HG03342 (cell line): ENCODE data around the gene PRKG1.
A peak's percentile ranks its signal among the peaks of the same experiment; 100 is the strongest.
"Not testable (repeated sequence)": the region's sequence is repeated elsewhere in the genome, so short reads cannot be mapped to it uniquely, and the experiment has no call there.

Experiments
- ATAC-seq: cut with Tn5 transposase; IDR thresholded peaks from one replicate; pipeline ENCODE4 v1.9.1; 2021; ENCODE audit warnings: mild to moderate bottlenecking, moderate library complexity; ENCODE audit not compliant: unreplicated experiment

The PRKG1 gene

DNA sequence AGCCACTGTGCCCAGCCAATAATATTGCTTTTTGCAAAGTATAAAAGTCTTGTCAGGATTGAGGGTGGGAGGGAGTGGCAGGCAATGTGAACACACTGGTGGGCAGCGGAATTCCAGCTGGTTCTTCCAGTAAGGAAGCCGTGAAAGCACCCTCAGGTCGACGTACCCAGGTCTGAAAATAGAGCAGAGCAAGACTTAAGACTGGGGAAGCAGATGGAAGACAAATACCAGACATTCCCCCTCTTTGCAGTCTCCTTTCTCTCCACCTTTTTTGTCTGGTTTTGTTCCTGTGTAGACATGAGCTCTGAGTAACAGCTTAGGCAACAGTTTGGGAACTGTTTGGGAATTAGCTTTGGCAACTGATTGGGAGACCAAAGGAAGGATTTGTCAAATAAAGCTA lies 642.7 kb downstream of the PRKG1 start:
- no peak for ATAC-seq

DNA sequence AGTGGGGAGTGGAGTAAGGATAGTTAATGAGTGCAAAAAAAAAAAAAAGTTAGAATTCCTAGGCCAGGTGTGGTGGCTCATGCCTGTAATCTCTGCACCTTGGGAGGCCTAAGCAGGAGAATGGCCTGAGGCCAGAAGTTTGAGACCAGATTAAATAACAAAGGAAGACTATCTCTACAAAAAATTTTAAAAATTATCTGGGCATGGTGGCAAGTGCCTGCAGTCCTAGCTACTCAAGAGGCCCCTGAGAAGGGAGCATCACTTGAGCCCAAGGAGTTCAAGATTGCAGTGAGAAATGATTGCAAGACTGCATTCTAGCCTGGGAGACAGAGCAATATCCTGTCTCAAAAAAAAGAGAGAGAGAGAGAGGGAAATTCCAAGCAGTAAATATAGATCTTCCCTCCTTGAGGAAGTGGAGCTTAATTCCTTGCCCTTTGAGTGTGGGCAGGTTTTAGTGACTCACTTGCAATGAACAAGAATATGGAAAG lies 644.6 kb downstream of the PRKG1 start:
- no peak for ATAC-seq

GRCh38 chr10:51724038-51724437 lies 649.8 kb downstream of the PRKG1 start:
- ATAC-seq = no peak

DNA sequence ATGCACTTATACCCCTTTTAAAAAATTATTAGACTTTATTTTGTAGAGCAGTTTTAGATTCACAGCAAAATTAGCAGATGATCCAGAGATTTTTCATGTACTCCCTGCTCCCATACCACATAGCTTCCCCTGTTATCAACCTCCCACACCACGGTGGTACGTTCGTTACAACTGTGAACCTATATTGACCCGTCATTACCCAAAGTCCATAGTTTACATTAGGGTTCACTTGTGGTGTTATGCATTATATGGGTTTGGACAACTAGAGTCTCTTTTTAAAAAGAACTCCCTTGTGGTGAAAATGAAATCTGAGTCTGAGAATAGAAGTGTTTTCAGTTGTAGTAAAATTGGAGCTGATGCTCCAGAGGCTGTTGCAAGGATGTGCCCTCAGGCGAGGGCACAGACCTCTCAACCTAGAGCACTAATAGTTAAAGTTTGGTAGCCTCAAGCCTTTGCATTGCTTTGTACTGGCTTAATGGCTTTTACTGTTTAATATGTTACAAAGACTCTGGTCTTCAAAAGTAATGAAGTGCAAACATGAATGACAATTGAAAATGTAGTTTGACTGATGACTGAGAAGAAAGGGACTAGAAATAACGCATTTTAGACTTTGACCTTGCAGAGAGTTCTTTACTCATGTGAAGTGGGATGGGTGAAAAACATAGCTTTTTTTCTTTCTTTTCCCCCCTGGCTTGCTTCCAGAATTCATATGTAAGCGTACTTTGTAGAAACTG lies 655.7 kb downstream of the PRKG1 start:
- ATAC-seq = no peak

- ATAC-seq = no peak
These were observed 658.8 kb downstream of the PRKG1 start for GRCh38 chr10:51733057-51733456.

DNA sequence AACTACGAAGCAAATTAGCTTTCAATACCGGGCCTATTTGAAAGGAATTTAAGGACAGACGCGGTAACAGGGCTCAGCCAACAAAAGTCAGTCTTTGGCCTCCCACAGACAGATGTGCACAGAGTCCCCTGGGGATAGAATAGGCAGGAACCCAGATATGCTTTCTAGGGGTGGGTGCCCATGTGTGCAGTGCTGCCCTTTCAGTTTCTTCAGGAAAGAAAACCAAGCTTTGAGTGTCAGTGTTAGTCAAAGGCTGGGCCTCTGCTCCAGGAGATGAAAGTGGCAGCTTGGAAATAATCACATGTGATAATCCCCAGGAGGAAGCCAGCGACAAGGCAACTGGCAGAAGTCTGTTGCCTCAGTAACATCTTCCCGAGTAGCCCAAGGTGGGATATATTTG lies 668.9 kb downstream of the PRKG1 start:
- ATAC-seq = peak; percentile 93

- no peak for ATAC-seq
These were observed 670.1 kb downstream of the PRKG1 start for GRCh38 chr10:51744235-51745000.

GRCh38 chr10:51745397-51745796 lies 671.1 kb downstream of the PRKG1 start:
- ATAC-seq = no peak

- ATAC-seq = no peak
These were observed 672.9 kb downstream of the PRKG1 start for GRCh38 chr10:51747216-51747615.

- ATAC-seq = no peak
These were observed 674.7 kb downstream of the PRKG1 start for GRCh38 chr10:51748959-51749358.

DNA sequence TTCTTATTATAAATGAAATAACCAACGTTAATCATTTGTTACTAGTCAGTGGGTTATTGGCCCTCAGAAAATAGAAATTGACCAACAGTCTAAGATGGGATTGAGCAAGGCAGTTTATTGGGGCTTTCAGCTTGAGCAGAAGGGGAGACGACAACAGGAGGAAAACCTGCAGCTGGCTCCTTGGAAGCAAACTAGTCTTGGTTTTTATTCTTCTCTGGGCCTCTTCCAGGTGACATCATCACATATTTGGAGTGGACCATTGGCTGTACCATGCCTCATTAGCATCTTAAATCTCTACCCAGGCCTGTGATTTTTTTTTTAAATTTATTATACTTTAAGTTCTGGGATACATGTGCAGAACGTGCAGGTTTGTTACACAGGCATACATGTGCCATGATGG lies 684.1 kb downstream of the PRKG1 start:
- ATAC-seq = no peak

DNA sequence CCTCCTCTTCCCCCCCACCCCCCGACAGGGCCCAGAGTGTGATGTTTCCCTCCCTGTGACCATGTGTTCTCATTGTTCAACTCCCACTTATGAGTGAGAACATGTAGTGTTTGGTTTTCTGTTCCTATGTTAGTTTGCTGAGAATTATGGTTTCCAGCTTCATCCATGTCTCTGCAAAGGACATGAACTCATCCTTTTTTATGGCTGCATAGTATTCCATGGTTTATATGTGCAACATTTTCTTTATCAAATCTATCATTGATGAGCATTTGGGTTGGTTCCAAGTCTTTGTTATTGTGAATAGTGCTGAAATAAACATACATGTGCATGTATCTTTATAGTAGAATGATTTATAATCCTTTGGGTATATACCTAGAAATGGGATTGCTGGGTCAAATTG lies 684.6 kb downstream of the PRKG1 start:
- ATAC-seq = not testable (repeated sequence)

GRCh38 chr10:51759896-51760534 lies 685.7 kb downstream of the PRKG1 start:
- no peak for ATAC-seq

- ATAC-seq = no peak
These were observed 686.8 kb downstream of the PRKG1 start for GRCh38 chr10:51760864-51761640.

- no peak for ATAC-seq
These were observed 689.5 kb downstream of the PRKG1 start for GRCh38 chr10:51763746-51764145.

- ATAC-seq = no peak
These were observed 691.1 kb downstream of the PRKG1 start for GRCh38 chr10:51765284-51765971.

- ATAC-seq = no peak
These were observed 692.3 kb downstream of the PRKG1 start for GRCh38 chr10:51766423-51767102.

DNA sequence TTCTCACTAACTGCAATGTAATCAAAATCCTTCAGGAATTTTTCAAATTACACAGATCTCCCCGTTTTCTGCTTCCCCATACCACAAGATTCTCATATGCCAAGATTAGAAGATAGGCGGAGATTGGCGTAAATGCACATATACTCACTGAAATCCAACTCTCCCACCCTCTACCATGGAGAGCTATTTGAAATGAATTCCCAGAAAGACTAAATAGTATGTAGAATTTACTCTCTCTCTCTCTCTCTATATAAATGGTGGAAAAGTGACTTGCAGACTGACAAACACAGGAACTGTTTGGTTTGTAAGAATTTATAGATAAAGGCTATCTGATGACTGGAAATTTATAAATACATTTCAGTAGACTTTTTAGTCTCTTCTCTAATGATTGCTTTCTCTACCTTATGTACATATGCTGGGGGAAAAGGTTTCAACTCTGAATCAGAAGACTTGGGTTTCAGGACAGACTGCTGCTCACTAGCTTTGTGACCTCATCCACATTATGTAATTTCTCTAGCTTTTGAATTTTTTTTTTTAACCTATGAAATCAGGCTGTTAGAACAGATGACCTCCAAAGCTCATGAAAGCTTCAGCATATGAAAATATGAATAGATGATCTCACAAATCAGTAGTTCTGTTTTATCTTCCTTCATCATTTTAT lies 692.9 kb downstream of the PRKG1 start:
- ATAC-seq = no peak

- ATAC-seq = no peak
These were observed 694.7 kb downstream of the PRKG1 start for GRCh38 chr10:51768886-51769465.
